ENCODE results near the gene GYPB. TPM values are rescaled to one million over a fixed set of nuclear protein-coding genes. Genes with fewer than 3 reads are reported as not detected.
"Not testable (repeated sequence)": the region's sequence is repeated elsewhere in the genome, so short reads cannot be mapped to it uniquely, and the experiment has no call there.

GYPB gene
- total and polyA plus RNA-seq, 10 of the 15 experiments (the other 5 are each of a cell fraction or from before 2014, with no cell fraction given) = 0.36 TPM; not detected in 9

DNA sequence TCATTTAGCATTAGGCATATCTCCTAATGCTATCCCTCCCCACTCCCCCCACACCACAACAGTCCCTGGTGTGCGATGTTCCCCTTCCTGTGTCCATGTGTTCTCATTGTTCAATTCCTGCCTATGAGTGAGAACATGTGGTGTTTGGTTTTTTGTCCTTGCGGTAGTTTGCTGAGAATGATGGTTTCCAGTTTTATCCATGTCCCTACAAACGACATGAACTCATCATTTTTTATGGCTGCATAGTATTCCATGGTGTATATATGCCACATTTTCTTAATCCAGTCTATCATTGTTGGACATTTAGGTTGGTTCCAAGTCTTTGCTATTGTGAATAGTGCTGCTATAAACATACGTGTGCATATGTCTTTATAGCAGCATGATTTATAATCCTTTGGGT, 7.5 kb upstream of the GYPB start:
- H4K20me1 ChIP-seq (ENCODE audit: control insufficient read depth, insufficient read depth); H3K79me2 ChIP-seq (ENCODE audit: control insufficient read depth, insufficient read depth, low read length); H3K9ac ChIP-seq (ENCODE audit: control insufficient read depth, insufficient read depth, low read length); H3K4me2 ChIP-seq (ENCODE audit: control insufficient read depth, insufficient read depth); in situ Hi-C loops (cut with MboI); H3K9me3 ChIP-seq (replicated peaks; ENCODE audit: control insufficient read depth, insufficient read depth, low read length); CTCF ChIA-PET; DNase-seq (ENCODE audit: low read depth, low spot score); H2AFZ ChIP-seq (ENCODE audit: control insufficient read depth, low read depth, low read length); SMC1A ChIA-PET (ENCODE audit: uncharacterized antibody, unreplicated experiment); intact Hi-C loops (cut with micrococcal nuclease; ENCODE audit: unreplicated experiment); H3K27ac ChIP-seq (ENCODE audit: control insufficient read depth, insufficient read depth); BruUV-seq (replicated peaks); H3K36me3 ChIP-seq (ENCODE audit: control insufficient read depth in 2 of 2, insufficient read depth in 2 of 2, low read length in 1 of 2); FAIRE-seq; H3K4me3 ChIP-seq; RAD21 ChIA-PET (ENCODE audit: unreplicated experiment); ATAC-seq; H3K27me3 ChIP-seq (replicated peaks in 1 of 2; ENCODE audit: control insufficient read depth in 2 of 2, insufficient read depth in 2 of 2, low read length in 1 of 2); H3K4me1 ChIP-seq (ENCODE audit: control insufficient read depth, insufficient read depth, low read length); POLR2A ChIA-PET: not testable (repeated sequence)
- WGBS (ENCODE audit: insufficient coverage, insufficient replicate concordance, low lambda C conversion rate, missing lambda C conversion rate) = 54% methylated on average over 4 of the region's 4 CpGs

DNA sequence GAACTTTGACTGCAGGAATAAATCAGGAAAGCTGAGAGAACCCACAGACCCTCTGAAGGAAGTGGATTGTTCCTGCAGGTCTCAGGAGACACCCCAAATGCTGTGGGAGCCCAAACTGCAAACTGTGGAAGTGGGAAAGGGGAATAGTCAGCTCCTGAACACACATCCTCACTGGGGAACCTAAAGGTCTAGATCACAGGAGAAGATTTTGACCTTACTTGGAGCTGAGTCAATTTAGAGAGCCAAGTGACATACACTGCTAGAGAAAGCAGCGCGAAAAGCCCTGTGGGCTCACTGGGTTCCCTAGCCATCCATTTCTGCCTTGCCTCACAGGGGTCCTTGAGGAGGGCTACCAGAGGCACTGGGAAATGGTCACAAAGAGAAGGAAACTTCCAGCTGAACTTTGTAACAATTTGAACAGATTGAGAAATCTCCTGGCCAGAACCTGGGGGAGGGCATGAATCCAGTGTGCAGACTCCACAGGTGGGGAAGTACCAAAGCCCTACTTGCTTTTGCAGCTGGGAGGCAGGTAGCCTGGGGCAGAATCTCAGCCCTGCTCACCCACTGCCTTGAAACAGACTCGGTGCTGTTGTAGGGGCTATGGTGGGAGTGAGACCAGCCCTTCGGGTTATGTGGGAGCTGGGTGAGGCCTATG, 5.3 kb upstream of the GYPB start:
- H3K9ac ChIP-seq (ENCODE audit: control insufficient read depth, insufficient read depth, low read length); RAD21 ChIA-PET (ENCODE audit: unreplicated experiment); POLR2A ChIA-PET; H4K20me1 ChIP-seq (ENCODE audit: control insufficient read depth, insufficient read depth); H3K27me3 ChIP-seq (replicated peaks in 1 of 2; ENCODE audit: control insufficient read depth in 2 of 2, insufficient read depth in 2 of 2, low read length in 1 of 2); CTCF ChIA-PET; BruUV-seq (replicated peaks); H3K4me3 ChIP-seq; intact Hi-C loops (cut with micrococcal nuclease; ENCODE audit: unreplicated experiment); H3K79me2 ChIP-seq (ENCODE audit: control insufficient read depth, insufficient read depth, low read length); DNase-seq (ENCODE audit: low read depth, low spot score); in situ Hi-C loops (cut with MboI); H3K9me3 ChIP-seq (replicated peaks; ENCODE audit: control insufficient read depth, insufficient read depth, low read length); H3K27ac ChIP-seq (ENCODE audit: control insufficient read depth, insufficient read depth); FAIRE-seq; ATAC-seq; H3K36me3 ChIP-seq (ENCODE audit: control insufficient read depth in 2 of 2, insufficient read depth in 2 of 2, low read length in 1 of 2); H3K4me2 ChIP-seq (ENCODE audit: control insufficient read depth, insufficient read depth); H3K4me1 ChIP-seq (ENCODE audit: control insufficient read depth, insufficient read depth, low read length); SMC1A ChIA-PET (ENCODE audit: uncharacterized antibody, unreplicated experiment); H2AFZ ChIP-seq (ENCODE audit: control insufficient read depth, low read depth, low read length): not testable (repeated sequence)
- whole genome bisulfite sequencing (ENCODE audit: insufficient coverage, insufficient replicate concordance, low lambda C conversion rate, missing lambda C conversion rate) = 48% methylated on average over 4 of the region's 4 CpGs

DNA sequence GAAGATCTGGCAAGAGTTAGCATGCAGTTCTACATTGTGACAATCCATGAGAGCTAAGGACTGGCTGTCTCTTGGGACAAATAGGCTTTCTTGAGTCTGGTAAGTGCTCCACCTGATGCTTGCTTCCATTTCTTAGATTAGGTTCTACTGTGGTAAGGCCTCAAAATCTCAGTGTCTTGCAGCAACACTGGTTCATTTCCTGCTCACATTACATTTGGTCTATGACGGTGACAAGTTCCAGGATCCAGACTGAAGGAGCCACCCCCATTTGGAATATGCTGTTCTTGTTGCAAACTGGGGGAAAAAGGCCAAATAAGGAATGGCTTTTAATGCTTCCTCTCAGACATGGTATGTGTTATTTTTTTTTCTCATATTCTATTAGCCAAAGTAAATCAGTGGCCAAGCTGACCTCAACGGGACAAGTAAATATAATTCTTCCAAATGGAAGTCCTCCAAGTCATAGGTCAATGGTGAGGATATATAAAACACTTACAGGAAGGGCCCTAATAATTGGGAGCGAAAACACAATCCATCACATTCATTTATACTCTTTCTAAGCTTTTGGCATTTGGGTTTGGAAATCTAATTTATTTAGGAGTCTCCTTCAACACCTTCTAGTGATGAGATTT, 3.7 kb upstream of the GYPB start:
- H3K4me1 ChIP-seq (ENCODE audit: control insufficient read depth, insufficient read depth, low read length); H3K9ac ChIP-seq (ENCODE audit: control insufficient read depth, insufficient read depth, low read length); RAD21 ChIA-PET (ENCODE audit: unreplicated experiment); H3K4me3 ChIP-seq; POLR2A ChIA-PET; ATAC-seq; H3K36me3 ChIP-seq (ENCODE audit: control insufficient read depth in 2 of 2, insufficient read depth in 2 of 2, low read length in 1 of 2); H3K27ac ChIP-seq (ENCODE audit: control insufficient read depth, insufficient read depth); H2AFZ ChIP-seq (ENCODE audit: control insufficient read depth, low read depth, low read length); CTCF ChIA-PET; BruUV-seq (replicated peaks); FAIRE-seq; H4K20me1 ChIP-seq (ENCODE audit: control insufficient read depth, insufficient read depth); H3K9me3 ChIP-seq (replicated peaks; ENCODE audit: control insufficient read depth, insufficient read depth, low read length); DNase-seq (ENCODE audit: low read depth, low spot score); H3K79me2 ChIP-seq (ENCODE audit: control insufficient read depth, insufficient read depth, low read length); H3K4me2 ChIP-seq (ENCODE audit: control insufficient read depth, insufficient read depth); H3K27me3 ChIP-seq (replicated peaks in 1 of 2; ENCODE audit: control insufficient read depth in 2 of 2, insufficient read depth in 2 of 2, low read length in 1 of 2); in situ Hi-C loops (cut with MboI); intact Hi-C loops (cut with micrococcal nuclease; ENCODE audit: unreplicated experiment): not testable (repeated sequence)
- SMC1A ChIA-PET (ENCODE audit: uncharacterized antibody, unreplicated experiment) = interaction anchor here (1.4 kb wide), 1 partner anchor 249 kb away, joined by 3 read pairs; no protein-coding TSS in a partner anchor
- WGBS (ENCODE audit: insufficient coverage, insufficient replicate concordance, low lambda C conversion rate, missing lambda C conversion rate) = 3% methylated on average over 2 of the region's 3 CpGs

All from GM12878 (cell line).